ENCODE data around the gene NXT1.

NXT1 gene

GRCh38 chr20:23315099-23315498 lies 35.5 kb upstream of the NXT1 start:
- Histone ChIP-seq H3K36me3 (replicated peaks) (no peaks in the 10 kb centered on the region), H3K4me3 (no peak overlapping the region), H3K4me1 (no peaks in the 10 kb centered on the region), H3K9me3 (no peaks in the 10 kb centered on the region), H3K27me3 (ENCODE audit: low read depth) (no peaks in the 10 kb centered on the region)
- no peak for DNase-seq (ENCODE audit: low spot score in 2 of 2)
- in situ Hi-C loops (cut with MboI; ENCODE audit: low sequenced_read_pairs) = no loop called here

- no peaks in the 10 kb centered on the region for H3K9me3 ChIP-seq
- DNase-seq (ENCODE audit: low spot score in 2 of 2) = no peak
- no peaks in the 10 kb centered on the region for H3K27me3 ChIP-seq (ENCODE audit: low read depth)
- no peaks in the 10 kb centered on the region for H3K36me3 ChIP-seq (replicated peaks)
- H3K4me1 ChIP-seq = no peaks in the 10 kb centered on the region
- no peak overlapping the region for H3K4me3 ChIP-seq
- in situ Hi-C loops (cut with MboI; ENCODE audit: low sequenced_read_pairs) = no loop called here
These were observed 34.0 kb upstream of the NXT1 start for GRCh38 chr20:23316626-23317025.

GRCh38 chr20:23317081-23317480 lies 33.5 kb upstream of the NXT1 start:
- Histone ChIP-seq H3K4me1 (no peaks in the 10 kb centered on the region), H3K27me3 (ENCODE audit: low read depth) (no peaks in the 10 kb centered on the region)
- in situ Hi-C loops (cut with MboI; ENCODE audit: low sequenced_read_pairs) = no loop called here

GRCh38 chr20:23318347-23318746 lies 32.2 kb upstream of the NXT1 start:
- no peaks in the 10 kb centered on the region for H3K36me3 ChIP-seq (replicated peaks)
- no peak overlapping the region for H3K4me3 ChIP-seq
- no peaks in the 10 kb centered on the region for H3K9me3 ChIP-seq
- in situ Hi-C loops (cut with MboI; ENCODE audit: low sequenced_read_pairs) = no loop called here
- no peak for DNase-seq (ENCODE audit: low spot score in 2 of 2)
- H3K27me3 ChIP-seq (ENCODE audit: low read depth) = no peaks in the 10 kb centered on the region
- no peaks in the 10 kb centered on the region for H3K4me1 ChIP-seq

More at GRCh38 chr20:23317081-23317480, 33.5 kb upstream of the NXT1 start:
- no peak overlapping the region for H3K4me3 ChIP-seq
- no peaks in the 10 kb centered on the region for H3K36me3 ChIP-seq (replicated peaks)
- no peak for DNase-seq (ENCODE audit: low spot score in 2 of 2)
- no peaks in the 10 kb centered on the region for H3K9me3 ChIP-seq

GRCh38 chr20:23320317-23320716 lies 30.3 kb upstream of the NXT1 start:
- Histone ChIP-seq H3K4me1 (no peaks in the 10 kb centered on the region), H3K27me3 (ENCODE audit: low read depth) (no peaks in the 10 kb centered on the region), H3K4me3 (no peak overlapping the region), H3K36me3 (replicated peaks) (no peaks in the 10 kb centered on the region), H3K9me3 (no peaks in the 10 kb centered on the region)
- in situ Hi-C loops (cut with MboI; ENCODE audit: low sequenced_read_pairs) = no loop called here
- DNase-seq (ENCODE audit: low spot score in 2 of 2) = peak in 1 of 2 experiments; percentile 15

- in situ Hi-C loops (cut with MboI; ENCODE audit: low sequenced_read_pairs) = no loop called here
- DNase-seq (ENCODE audit: low spot score in 2 of 2) = no peak
- H3K4me3 ChIP-seq = no peak overlapping the region
- no peaks in the 10 kb centered on the region for H3K9me3 ChIP-seq
- H3K4me1 ChIP-seq = no peaks in the 10 kb centered on the region
- no peaks in the 10 kb centered on the region for H3K36me3 ChIP-seq (replicated peaks)
- H3K27me3 ChIP-seq (ENCODE audit: low read depth) = no peaks in the 10 kb centered on the region
These were observed 25.5 kb upstream of the NXT1 start for GRCh38 chr20:23325107-23325506.

GRCh38 chr20:23326774-23327173 lies 23.8 kb upstream of the NXT1 start:
- in situ Hi-C loops (cut with MboI; ENCODE audit: low sequenced_read_pairs) = no loop called here
- no peaks in the 10 kb centered on the region for H3K36me3 ChIP-seq (replicated peaks)
- no peaks in the 10 kb centered on the region for H3K4me1 ChIP-seq
- no peaks in the 10 kb centered on the region for H3K9me3 ChIP-seq
- H3K4me3 ChIP-seq = no peak overlapping the region
- no peak for DNase-seq (ENCODE audit: low spot score in 2 of 2)
- no peaks in the 10 kb centered on the region for H3K27me3 ChIP-seq (ENCODE audit: low read depth)

GRCh38 chr20:23327617-23328333 lies 22.8 kb upstream of the NXT1 start:
- no peak for DNase-seq (ENCODE audit: low spot score in 2 of 2)
- Histone ChIP-seq H3K4me3 (no peak overlapping the region), H3K4me1 (no peaks in the 10 kb centered on the region), H3K27me3 (ENCODE audit: low read depth) (no peaks in the 10 kb centered on the region), H3K36me3 (replicated peaks) (no peaks in the 10 kb centered on the region), H3K9me3 (no peaks in the 10 kb centered on the region)
- in situ Hi-C loops (cut with MboI; ENCODE audit: low sequenced_read_pairs) = no loop called here

- H3K4me3 ChIP-seq = no peak overlapping the region
- no peaks in the 10 kb centered on the region for H3K4me1 ChIP-seq
- H3K27me3 ChIP-seq (ENCODE audit: low read depth) = no peaks in the 10 kb centered on the region
- DNase-seq (ENCODE audit: low spot score in 2 of 2) = no peak
- H3K9me3 ChIP-seq = no peaks in the 10 kb centered on the region
- in situ Hi-C loops (cut with MboI; ENCODE audit: low sequenced_read_pairs) = loop anchor here (10.0 kb wide), 1 partner anchor 997 kb away; no protein-coding TSS in a partner anchor
- H3K36me3 ChIP-seq (replicated peaks) = no peaks in the 10 kb centered on the region
These were observed 18.9 kb upstream of the NXT1 start for GRCh38 chr20:23331450-23332350.

GRCh38 chr20:23332467-23332866 lies 18.1 kb upstream of the NXT1 start:
- no peaks in the 10 kb centered on the region for H3K27me3 ChIP-seq (ENCODE audit: low read depth)
- in situ Hi-C loops (cut with MboI; ENCODE audit: low sequenced_read_pairs) = loop anchor here (10.0 kb wide), 1 partner anchor 998 kb away; no protein-coding TSS in a partner anchor
- no peaks in the 10 kb centered on the region for H3K9me3 ChIP-seq
- no peaks in the 10 kb centered on the region for H3K36me3 ChIP-seq (replicated peaks)
- H3K4me1 ChIP-seq = no peaks in the 10 kb centered on the region
- no peak overlapping the region for H3K4me3 ChIP-seq
- no peak for DNase-seq (ENCODE audit: low spot score in 2 of 2)

GRCh38 chr20:23334111-23334510 lies 16.5 kb upstream of the NXT1 start:
- Histone ChIP-seq H3K4me3 (no peak overlapping the region), H3K9me3 (no peaks in the 10 kb centered on the region), H3K4me1 (no peaks in the 10 kb centered on the region), H3K36me3 (replicated peaks) (no peaks in the 10 kb centered on the region), H3K27me3 (ENCODE audit: low read depth) (no peaks in the 10 kb centered on the region)
- DNase-seq (ENCODE audit: low spot score in 2 of 2) = no peak
- in situ Hi-C loops (cut with MboI; ENCODE audit: low sequenced_read_pairs) = loop anchor here (10.0 kb wide), 1 partner anchor 999 kb away; no protein-coding TSS in a partner anchor

GRCh38 chr20:23335521-23335920 lies 15.1 kb upstream of the NXT1 start:
- Histone ChIP-seq H3K36me3 (replicated peaks) (no peaks in the 10 kb centered on the region), H3K27me3 (ENCODE audit: low read depth) (no peaks in the 10 kb centered on the region), H3K9me3 (no peaks in the 10 kb centered on the region), H3K4me1 (no peaks in the 10 kb centered on the region), H3K4me3 (no peak overlapping the region)
- in situ Hi-C loops (cut with MboI; ENCODE audit: low sequenced_read_pairs) = loop anchor here (10.0 kb wide), 1 partner anchor 1001 kb away; no protein-coding TSS in a partner anchor
- no peak for DNase-seq (ENCODE audit: low spot score in 2 of 2)

GRCh38 chr20:23336476-23336875 lies 14.1 kb upstream of the NXT1 start:
- in situ Hi-C loops (cut with MboI; ENCODE audit: low sequenced_read_pairs) = loop anchor here (10.0 kb wide), 1 partner anchor 1002 kb away; no protein-coding TSS in a partner anchor
- Histone ChIP-seq H3K27me3 (ENCODE audit: low read depth) (no peaks in the 10 kb centered on the region), H3K4me1 (no peaks in the 10 kb centered on the region), H3K9me3 (no peaks in the 10 kb centered on the region), H3K4me3 (no peak overlapping the region), H3K36me3 (replicated peaks) (no peaks in the 10 kb centered on the region)
- DNase-seq (ENCODE audit: low spot score in 2 of 2) = no peak

DNA sequence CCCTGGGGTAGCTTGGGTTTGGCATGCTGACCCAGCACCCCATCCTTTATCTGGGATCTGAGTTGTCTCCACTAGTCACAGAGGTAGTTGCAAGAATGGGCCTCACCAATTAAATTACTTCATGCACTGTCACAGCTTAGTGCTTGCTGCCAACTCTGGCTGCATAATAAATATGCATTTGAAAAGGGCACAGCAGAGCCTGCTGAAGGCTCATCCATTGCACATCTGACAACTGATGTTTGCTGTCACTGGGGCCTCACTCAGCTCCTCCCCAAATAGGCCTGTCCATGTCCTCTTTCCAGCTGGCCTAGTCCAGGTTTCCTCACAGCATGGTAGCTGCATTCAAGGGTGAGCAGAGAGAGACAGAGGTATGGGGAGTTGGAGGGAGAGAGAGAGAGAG lies 13.3 kb upstream of the NXT1 start:
- Histone ChIP-seq H3K4me3 (no peak overlapping the region), H3K36me3 (replicated peaks) (no peaks in the 10 kb centered on the region), H3K4me1 (no peaks in the 10 kb centered on the region), H3K9me3 (no peaks in the 10 kb centered on the region), H3K27me3 (ENCODE audit: low read depth) (no peaks in the 10 kb centered on the region)
- in situ Hi-C loops (cut with MboI; ENCODE audit: low sequenced_read_pairs) = loop anchor here (10.0 kb wide), 1 partner anchor 1003 kb away; no protein-coding TSS in a partner anchor
- DNase-seq (ENCODE audit: low spot score in 2 of 2) = no peak

Data from HAP-1 (cell line).